HG02588 (cell line): ENCODE results near the gene POLR3A.

Experiments
- ATAC-seq: cut with Tn5 transposase; IDR thresholded peaks from one replicate; pipeline ENCODE4 v1.9.1; 2021; ENCODE audit warnings: mild to moderate bottlenecking, moderate library complexity; ENCODE audit not compliant: unreplicated experiment

The POLR3A gene

DNA sequence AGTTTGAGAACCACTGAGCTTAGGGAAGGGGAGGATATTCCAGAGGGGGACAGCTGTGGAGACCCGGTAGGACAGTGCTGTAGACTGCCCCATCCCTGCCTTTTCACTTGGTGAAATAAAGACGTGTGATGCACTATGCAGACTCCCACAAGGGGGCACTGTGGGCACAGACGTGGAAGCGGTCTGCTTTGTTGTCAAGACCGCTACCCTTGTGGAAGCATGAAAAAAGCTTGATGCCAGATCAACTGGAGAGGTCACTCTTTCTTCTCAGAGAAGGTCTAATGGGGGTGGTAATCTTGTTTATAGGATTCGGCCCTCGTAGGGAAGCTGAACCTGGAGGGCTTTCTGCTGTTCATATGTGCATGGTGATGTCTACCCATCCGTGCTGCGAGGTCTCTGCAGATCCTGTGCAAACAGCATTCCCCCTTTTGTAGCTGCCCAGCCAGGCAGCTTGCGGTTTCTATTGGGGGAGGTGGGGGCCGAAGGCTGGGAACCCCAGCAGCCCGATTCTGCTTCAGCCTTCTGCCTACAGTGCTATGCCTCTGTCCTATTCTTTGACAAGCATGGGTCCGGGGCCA, 18.1 kb upstream of the POLR3A start:
- ATAC-seq: peak; percentile 45

DNA sequence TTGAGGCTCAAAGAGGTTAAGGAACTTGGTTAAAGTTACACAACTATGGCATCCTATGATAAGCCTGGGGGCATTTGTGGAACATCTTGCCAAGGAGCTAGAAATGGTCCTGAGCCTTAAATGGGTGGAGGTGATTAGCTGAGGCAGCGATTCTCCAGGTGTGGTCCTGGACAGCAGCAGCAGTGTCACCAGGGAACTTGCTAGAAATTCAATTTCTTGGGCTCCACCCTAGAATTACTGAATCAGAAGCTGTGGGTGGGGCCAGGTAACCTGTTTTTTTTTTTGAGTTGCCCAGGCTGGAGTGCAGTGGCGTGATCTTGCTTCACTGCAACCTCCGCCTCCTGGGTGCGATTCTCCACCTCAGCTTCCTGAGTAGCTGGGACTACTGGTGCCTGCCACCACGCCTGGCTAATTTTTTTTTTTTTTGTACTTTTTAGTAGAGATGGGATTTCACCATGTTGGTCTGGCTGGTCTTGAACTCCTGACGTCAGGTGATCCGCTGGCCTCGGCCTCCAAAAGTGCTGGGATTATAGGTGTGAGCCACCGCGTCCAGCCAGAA, 17.5 kb upstream of the POLR3A start:
- no peak for ATAC-seq

DNA sequence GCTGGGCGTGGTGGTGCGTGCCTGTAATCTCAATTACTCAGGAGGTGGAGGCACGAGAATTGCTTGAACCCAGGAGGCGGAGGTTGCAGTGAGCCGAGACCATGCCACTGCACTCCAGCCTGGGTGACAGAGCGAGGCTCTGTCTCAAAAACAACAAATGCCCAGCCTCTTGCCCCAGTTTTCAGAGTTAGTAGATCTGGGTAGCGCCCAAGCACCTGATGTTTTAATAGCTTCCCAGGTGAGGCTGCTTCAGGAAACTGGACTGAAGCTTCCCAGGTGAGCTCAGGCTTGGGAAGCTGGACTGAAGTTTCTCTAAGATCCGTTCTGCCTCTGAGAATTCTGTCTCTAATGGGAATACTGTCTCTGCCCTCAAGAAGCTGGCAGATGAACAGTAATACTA, 16.5 kb upstream of the POLR3A start:
- ATAC-seq: no peak

DNA sequence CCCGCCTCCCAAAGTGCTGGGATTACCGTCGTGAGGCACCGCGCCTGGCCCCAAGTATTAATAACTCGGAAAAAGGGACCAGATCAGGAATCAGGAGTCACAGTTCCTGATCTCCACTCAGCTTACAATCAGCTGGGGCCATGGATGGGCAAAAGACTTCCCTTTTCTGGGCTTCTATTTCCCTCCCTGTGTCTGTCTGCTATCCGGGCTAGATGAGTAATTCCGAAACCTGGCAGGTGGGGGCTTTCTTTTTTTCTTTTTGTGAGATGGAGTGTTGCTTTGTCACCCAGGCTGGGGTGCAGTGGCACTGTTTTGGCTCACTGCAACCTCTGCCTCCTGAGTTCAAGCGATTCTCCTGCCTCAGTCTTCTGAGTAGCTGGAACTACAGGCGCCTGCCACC, 15.9 kb upstream of the POLR3A start:
- peak; percentile 74 for ATAC-seq

DNA sequence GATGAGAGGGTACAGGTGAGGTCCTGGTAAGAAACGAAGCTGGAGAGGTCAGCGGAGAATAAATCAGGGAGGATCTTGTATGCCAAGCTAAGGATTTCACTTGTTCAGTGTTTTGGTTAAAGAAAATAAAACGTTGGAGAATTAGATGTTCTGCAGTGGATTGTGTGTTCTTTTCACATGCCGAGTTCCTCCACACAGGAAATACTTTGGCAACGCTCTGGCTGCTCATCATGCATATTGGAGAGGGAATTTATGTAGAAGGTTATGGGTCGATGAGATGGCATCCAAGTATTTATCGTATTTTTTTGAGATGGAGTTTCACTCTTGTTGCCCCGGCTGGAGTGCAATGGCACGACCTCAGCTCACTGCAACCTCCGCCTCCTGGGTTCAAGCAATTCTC, 15.4 kb upstream of the POLR3A start:
- ATAC-seq: no peak

DNA sequence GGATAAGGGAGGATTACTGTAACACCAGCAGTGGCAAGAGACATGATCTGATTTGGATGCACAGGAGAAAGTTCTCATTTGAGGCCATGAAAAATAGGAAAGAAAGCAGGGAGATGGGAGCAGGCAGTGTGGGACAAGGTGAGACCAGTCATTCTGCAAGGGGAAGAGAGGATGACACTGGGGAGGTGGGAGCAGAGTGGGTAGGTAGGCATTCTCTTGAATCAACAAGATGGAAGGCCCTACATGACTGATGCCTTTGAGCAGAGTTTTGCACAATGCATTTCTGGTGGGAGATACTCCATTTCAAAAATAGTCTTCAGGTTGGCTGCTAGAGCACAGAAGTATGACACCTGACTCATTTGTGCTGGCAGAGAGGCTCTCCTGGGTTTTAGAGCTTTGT, 14.9 kb upstream of the POLR3A start:
- no peak for ATAC-seq

DNA sequence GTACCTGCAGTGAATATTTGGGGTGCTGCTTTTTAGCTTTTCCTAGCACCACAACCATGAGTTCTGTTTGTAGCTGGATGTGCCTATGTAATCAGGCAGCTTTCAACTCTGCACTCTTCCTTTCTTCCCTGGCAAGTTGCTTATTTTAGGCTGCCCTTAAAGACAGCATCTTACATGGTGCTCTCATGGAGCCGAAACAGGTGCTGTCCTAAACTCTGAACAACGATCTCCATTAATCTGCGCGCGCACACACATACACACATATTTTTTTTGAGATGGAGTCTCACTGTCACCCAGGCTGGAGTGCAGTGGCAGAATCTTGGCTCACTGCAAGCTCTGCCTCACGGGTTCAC, 13.4 kb upstream of the POLR3A start:
- ATAC-seq: no peak

DNA sequence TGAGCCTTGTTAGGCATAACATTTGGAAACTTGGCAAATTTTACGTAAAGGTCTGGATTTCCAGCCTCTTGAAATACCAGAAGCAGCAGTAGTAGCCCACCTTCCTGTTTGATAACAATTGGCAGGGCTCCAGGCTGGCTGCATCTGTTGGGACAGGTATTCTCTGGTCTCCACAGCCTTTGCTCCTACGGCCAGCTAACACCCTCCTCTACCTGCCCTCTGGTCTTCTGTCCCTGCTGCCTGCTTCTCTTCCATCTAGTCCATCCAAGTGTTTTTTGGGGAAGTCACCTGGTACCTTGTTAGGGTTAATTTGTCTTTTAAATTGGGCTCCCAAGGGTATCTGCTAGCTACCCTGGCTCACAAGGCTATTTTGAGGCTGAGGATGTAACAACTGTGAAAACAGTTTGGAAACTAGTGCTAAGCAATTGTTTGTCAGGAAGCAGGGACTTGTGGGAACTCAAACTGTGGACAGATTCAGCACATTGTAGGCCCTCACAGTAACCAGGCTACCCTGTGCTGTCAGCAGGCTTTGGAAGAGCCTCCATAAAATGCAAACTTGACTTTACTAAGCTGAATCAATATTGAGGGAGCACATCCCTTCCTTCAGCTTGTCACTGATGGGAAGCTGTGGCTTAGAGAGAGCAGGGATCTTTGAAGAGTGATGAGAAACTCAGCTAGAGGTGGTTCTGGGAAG, 12.9 kb upstream of the POLR3A start:
- no peak for ATAC-seq

DNA sequence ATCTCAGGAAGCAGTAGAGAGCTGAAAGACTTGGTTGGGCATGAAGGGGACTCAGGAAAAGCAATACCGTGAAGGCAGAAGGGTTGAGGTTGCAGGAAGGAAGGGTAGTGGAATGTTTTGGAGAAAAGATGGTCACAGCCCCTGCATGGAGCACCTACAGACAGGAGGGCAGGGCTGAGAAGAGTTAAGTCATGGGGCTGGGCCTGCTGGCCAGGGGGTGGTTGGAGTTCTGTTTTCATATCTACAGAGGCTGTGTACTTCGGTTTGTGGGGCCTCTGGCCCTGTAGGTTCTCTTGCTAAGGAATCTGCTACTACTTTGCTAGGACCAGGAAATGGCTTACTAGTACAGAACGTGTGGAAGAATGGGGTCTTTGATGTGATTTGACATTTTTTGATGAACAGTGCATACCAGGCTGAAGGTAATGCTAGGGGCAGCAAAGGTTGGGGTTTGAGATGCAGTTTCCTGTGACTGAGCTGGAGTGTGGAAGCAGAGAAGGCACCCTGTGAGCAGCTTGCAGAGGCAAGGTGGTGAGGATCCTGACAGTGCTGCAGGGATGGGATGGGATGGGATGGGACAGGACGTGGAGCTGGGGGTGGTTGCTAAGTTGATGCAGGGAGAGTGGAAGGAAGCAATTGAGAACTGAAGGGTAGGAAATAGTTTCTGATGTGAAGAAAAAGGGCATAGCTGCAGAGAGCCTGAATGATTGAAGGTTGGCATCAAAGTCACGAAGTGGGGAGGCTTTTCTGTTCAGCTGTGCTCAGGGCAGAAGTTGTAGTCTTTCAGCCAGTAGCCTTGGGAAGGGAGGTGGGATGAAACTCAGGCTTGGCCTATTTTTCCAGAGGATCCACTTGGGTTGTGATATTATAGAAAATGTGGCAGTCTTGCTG, 12.1 kb upstream of the POLR3A start:
- no peak for ATAC-seq

DNA sequence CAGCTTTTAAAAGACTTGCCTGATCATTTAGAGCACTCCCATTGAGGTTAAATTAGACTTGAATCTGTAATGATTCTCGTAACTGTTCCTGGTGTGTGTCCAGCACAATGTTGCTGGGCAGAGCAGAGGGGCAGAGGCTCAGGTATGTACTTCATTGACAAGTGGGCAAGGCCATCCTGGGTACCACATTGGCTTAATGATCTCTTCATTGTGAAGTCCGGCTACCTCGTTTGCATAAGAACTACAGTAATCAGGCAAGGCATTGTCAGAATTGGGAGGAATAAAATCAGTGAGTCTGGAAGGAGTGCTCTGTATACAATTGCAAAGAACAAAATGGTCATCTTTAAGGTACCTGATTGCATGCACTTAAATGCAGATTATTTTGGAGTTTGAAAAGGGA, 10.4 kb upstream of the POLR3A start:
- no peak for ATAC-seq

DNA sequence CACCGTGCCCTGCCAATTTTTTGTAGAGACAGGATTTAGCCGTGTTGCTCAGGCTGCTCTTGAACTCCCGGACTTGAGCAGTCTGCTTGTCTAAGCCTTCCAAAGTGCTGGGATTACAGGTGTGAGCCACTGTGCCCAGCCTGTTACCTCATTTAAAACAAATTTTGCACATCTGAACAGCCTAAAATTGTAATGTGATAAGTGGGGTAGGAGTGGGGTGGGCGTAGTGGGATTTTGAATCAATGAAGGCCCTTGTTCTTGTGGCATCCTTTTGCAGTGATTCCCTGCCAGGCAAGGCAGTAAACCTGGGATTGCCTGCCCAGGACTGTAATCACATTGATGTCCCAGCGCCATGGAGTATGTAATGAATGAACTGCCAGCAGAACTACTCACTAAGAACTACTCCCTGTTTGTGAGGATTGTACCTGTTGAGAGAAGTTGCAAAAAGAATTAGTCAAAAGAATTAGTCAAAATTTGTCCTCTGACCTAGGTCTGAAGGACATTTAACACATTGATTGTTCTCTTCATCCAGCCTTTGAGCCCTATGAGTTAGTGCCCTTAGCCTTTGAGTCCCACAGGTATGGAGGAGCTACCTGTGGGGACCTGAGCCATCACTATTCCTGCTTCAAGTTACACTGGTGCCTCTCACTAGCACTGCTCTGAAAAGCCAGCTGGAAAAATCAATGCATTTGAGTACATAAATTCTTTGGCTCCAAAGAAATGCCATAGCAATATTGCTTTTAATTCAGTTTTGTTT, 9.7 kb upstream of the POLR3A start:
- no peak for ATAC-seq

DNA sequence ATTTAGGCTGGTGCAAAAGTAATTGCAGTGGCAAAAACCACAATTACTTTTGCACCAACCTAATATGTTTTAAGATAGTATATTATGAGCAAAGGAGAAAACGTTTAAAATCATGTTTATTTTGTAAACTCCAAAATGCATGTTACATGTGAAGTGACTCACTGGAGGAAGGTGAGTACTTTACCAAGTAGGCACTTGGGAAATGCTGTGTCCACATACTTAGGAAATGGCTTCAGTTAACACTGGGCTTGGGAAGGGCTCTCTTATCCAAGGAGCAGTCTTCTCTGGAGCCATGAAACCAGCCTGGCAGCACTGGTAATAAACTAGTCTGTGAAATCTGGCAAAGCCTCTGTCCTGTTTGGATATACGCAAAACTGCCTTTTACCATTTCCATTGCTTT, 8.8 kb upstream of the POLR3A start:
- ATAC-seq: no peak

DNA sequence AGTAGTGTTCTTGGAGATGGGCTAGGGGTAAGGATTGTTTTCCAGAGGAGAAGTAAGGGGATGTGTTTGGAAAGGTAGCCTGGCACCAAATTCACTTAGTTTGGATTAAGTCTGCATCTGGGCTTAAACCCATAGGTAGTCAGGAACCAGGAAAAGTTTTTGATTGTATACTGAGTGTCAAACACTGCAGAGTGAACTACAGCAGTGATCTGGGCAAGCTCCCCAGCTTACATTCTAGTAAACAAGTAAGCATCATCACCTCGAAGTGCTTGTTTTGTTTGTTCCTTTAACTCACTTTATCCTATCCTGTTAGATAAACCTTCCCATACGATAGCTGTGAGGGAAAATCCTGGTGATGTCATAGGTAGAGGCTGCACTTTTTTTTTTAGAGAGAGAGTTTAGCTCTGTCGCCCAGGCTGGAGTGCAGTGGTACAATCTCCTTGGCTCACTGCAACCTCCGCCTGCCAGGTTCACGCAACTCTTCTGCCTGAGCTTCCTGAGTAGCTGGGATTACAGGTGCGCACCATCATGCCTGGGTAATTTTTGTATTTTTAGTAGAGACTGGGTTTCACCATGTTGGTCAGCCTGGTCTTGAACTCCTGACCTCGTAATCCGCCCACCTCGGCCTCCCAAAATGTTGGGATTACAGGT, 6.7 kb upstream of the POLR3A start:
- ATAC-seq: no peak

DNA sequence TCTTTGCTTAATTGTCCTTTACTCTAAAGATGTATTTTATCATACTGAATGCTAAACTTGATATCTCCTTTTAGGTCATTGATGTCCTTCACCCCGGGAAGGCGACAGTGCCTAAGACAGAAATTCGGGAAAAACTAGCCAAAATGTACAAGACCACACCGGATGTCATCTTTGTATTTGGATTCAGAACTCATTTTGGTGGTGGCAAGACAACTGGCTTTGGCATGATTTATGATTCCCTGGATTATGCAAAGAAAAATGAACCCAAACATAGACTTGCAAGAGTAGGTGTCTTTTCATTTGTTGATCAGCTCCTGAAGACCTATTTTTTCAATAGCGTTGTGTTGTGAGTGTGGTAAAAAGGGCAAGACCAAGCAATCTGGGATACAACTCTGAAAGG, 6.1 kb upstream of the POLR3A start:
- ATAC-seq: no peak

DNA sequence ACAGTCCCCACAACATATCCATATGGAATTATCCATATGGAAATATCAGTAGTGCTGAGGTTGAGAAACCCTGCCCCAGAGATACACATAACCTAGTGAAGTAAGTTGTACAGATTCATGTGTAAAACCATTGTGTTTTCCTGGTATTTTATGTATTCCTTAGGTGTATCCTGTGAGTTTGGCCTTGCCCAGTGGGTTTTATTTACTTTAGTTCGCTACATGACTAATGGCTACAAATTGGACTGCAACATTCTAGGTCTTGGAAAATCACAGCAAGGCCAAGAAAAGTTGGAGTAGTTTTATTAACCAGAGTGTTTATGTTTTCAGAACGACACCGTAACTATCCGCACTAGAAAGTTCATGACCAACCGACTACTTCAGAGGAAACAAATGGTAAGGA, 5.7 kb upstream of the POLR3A start:
- ATAC-seq: no peak

DNA sequence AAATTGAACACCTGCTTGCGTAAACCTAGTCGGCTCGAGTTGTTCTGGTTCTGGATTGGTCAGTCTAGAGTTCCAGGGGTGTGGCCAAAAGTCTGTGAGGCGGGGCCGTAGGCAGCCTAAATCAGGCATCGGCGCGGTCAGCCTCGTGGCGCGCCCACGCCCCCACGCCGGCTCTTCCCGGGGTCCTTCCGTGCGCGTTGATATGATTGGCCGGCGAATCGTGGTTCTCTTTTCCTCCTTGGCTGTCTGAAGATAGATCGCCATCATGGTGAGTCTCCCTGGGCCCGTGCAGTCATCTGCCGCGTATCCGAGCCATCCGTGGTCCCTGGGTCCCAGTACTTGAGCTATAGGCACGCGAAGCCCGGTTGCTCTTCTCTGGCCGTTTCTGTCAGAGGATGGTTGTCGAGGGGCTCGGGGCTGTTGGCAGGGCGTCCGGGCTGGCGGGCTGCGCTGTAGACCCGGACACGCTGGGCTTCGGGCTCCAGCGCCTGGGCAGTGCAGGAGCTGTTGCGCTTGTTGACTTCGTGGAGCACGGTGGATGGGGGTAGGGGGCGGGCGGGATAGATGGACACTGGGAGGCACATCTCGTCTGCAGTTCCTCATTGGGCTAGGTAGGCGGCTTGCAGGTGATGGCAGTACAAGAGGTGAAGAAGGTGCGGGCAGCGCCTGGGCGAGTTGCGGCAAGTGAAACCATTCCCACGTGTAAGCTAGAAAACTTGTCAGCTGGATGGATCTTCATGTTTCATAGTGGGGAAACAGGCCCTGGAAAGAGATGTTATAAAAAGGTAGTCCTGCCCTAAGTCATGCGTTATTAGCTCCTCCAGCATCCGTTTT, 4.5 kb upstream of the POLR3A start, which contains the start of gene RPS24:
RPS24 (plus strand) TSS at position 227 of the 834 bp plus-strand sequence; CDS start at position 266, 39 bp downstream.
- peak; percentile 80 for ATAC-seq

DNA sequence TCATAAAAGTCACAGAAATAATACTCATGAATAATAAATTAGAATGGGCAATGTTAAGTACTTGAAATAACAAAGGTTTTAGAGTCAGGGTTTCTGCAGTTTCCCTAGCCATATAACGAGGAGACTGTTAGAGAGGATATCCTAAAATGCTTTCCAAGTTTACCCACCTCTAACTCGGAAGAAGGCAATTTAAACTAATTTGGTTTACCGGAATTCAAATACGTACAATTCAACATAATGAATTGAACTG, 4.0 kb upstream of the POLR3A start:
- ATAC-seq: no peak

DNA sequence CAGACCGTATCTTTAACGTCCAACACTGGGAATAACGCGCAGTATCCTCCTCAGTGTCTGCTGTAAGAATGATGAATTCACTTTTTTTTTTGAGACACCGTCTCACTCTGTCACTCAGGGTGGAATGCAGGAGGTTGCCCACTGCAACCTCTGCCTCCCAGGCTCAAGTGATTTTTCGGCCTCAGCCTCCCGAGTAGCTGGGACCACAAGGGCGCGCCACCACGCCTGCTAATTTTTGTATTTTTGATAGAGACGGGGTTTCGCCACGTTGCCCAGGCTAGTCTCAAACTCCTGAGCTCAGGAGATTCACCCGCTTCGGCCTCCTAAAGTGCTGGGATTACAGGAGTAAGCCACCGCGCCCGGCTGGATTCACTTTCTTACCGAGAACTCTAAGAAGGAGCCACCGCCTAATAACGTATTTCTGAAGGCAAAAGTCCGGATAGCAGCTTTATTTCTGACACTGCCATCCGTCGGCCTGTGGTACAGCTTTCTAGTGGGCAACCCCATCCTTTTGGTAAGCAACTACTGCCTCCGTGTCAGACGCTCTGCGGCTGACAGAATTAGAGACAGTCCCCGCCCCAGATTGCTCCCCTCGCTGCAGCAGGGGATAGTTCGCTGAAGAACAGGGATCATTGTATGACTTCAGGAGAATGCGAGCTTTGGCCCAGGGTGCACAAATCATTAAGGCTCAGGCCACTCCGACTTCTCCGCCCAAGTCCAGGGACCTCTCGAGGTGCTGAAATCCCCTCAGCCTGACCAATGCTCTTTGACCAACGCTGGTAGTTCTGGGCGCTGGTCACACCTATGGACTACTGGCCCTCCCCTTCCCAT, 662 bp downstream of the POLR3A start:
- ATAC-seq: peak; percentile 2
